HG02678 (cell line): ENCODE measurements around the gene LAMB4.

Experiments used
- ATAC-seq: cut with Tn5 transposase; IDR thresholded peaks from one replicate; pipeline ENCODE4 v1.9.1; 2021; ENCODE audit warnings: mild to moderate bottlenecking, moderate library complexity; ENCODE audit not compliant: unreplicated experiment

Gene LAMB4

DNA sequence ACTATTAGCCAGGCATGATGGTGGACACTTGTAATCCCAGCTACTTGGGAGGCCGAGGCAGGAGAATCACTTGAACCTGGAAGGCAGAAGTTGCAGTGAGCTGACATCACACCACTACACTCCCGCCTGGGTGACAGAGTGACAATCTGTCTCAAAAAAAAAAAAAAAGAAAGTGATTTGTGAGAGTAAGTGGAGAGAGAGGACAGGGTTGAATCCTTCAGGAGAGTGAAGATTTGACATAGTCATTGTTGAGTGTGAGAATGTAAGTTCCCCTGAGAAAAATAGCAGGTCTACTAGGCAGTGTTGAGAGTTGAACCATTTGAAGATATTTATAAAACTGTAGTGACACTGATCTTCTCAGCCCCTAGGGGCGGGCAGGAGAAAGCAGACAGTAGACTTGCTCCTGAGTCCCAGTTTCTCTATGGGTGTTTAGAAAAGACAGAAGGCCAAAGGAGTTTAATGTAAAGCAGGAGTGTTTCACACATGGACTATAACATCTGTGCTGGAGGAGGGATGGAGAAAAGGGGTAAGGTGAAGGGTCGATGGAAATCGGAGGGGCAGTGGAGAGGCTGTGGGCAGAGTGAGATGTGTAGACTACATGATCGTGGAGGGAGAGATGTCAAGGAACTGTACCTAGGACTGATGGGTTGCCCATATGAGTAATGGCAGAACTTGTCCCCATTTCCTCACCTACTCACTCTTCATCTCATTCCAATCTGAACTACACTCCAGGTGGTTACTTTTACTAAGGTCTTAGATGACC lies 13.7 kb upstream of the LAMB4 start:
- no peak for ATAC-seq

- ATAC-seq = no peak
These were observed 12.6 kb upstream of the LAMB4 start for GRCh38 chr7:108142675-108143259.

DNA sequence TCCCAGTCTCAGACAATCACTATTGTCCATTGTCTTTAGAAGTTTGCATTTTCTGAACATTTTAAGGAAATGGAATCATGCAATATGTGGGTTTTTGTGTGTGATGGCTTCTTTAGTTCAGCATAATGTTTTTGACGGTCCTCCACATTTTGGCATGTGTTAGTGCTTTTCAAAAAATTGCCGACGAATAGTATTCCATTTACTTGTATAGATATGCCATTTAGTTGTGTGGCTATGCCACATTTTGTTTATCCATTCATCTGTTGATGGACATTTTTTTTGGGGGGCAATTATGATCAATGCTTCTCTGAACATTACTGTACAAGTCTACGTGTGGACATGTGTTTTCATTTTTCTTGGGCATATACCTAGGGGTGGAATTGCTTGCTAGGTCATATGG lies 12.0 kb upstream of the LAMB4 start:
- ATAC-seq = no peak

DNA sequence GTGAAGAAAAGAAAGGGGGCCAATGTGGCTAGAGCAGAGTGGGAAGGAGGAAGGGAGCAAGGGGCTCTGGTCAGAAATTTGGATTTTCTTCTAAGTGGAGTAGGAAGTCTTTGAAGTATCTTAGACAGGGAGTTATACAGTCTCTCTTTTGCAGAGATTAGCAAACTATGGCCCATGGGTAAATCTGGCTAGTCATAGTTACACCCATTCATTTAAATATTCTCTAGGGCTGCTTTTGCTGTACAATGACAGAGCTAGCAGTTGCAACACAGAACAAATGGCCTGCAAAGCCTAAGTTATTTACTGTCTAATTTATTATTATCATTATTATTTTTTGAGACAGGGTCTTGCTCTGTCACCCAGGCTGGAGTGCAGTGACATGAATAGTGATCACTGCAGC lies 10.5 kb upstream of the LAMB4 start:
- ATAC-seq = no peak

DNA sequence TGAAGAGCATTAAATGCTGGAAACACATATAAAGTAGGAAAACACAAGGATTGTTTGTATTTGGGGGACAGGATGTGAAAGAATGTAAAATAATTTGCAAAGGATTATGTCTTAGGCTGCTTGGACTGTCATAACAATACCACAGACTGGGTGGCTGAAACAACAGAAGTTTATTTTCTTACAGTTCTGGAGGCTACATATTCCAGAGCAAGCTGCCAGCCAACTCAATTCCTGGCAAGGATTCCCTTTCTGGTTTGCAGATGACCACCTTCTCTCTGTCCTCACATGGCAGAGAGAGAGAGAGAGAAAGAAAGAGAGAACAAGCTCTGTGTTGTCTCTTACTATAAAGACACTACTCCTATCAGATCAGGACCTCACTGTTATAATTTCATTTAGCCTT lies 8.8 kb upstream of the LAMB4 start:
- ATAC-seq = no peak

DNA sequence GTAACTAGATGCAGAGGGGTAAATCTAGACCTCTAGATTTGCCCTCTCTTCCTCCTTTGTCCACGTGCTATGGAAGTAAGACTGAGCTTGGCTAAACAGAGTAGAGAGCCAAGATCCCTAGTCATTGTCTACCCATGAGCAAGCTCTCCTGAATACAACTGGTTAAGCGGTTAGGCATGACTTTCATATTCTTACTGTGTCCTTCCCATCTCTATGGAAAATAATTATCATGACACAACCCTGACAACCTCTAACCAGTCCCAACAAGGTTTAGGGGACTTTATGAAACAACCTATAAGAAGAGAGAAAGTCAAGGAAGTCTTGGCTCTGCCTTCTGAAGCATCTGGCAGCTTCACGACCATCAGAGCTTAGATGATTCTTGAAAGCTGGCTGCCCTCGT lies 7.8 kb upstream of the LAMB4 start:
- ATAC-seq = no peak

- no peak for ATAC-seq
These were observed 6.9 kb upstream of the LAMB4 start for GRCh38 chr7:108137040-108137439.

DNA sequence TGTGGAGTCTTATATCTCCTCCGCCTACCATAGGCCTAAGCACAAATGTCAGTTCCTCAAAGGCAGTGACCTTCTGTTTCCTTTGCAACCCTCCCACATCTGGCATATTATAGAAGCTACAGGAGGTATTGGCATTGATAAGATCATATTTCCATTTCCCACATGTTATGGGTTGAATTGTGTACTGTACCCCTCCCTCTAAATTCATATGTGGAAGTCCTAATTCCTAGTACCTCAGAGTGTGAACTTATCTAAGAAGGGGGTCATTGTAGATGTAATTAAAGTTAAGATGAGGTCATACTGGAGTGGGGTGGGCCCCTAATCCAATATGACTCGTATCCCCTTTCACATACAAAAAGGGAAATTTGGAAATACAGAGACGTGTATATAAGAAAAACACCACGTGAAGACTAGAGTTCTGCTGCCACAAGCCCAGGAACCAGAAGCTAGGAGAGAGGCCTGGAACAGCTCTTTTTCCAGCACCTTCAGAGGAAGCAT lies 6.1 kb upstream of the LAMB4 start:
- ATAC-seq = peak; percentile 29

DNA sequence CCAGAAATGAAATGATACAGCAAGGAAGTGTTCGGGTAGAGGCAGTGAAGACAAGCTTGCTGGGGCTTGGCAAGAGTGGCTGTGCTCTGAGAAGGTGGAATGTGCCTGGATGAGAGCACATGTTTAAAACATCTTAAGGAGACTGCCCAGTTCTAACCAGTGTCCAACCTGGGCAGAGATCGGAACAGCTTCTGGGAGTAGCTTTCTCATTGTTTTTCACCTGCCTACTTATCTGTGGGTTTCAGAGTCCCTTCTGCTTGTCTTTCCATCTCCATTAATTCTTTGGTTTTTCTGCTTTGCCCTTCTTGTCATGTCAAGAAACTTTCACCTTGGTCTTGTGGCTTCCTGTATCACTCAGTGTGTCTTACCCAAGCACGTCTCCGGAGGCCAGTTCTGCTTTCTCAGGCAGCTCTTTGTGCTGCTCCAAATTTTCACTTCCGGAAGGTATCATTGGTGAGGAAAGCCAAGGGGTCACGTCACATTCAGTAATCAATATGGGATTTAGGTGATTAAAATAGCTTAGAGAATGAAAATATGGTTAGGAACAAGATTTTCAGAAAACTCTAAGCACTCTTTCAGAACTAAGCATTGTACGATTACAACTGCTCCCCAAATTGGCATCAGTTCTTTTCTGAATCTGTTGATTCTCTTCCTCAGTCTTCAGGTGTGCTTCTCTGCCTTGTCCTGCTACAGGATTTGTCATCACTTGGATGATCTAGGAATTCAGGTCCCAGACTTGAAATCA lies 5.5 kb upstream of the LAMB4 start:
- peak; percentile 97 for ATAC-seq

GRCh38 chr7:108134486-108134885 lies 4.3 kb upstream of the LAMB4 start:
- ATAC-seq = no peak

DNA sequence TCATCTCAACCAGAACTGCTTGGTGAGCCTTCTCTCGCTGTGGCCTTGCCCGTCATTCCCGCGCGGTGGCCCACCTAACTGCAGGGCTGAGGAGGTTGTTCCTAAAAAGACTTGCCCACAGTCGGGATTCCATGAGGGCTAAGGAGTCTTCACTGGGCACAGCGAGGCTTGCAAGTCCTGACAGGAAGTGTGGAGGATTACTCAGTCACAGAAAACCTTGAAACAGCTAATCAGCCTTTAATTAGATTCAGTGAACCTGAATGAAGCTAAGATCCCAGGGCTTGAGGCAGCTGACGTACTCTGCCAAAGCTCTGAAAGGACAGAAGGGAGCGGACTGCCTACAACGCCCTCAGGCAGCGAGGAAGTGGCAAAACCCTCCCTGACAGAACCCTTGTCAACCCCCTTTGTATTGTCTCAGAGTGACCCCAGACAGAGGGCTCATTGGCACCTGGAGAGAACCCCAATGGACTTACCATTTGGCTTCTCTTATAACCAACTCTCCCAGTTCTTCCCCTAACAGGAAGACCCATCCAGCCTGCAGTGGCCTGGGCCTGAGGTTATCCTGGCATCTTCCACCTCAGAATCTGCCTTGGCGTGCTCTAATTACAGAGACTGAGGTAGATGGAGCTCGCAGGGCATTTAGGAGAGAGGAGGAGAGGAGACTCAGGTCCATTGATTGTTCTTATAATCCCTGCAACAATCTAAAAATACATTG lies 2.5 kb upstream of the LAMB4 start:
- ATAC-seq = no peak

DNA sequence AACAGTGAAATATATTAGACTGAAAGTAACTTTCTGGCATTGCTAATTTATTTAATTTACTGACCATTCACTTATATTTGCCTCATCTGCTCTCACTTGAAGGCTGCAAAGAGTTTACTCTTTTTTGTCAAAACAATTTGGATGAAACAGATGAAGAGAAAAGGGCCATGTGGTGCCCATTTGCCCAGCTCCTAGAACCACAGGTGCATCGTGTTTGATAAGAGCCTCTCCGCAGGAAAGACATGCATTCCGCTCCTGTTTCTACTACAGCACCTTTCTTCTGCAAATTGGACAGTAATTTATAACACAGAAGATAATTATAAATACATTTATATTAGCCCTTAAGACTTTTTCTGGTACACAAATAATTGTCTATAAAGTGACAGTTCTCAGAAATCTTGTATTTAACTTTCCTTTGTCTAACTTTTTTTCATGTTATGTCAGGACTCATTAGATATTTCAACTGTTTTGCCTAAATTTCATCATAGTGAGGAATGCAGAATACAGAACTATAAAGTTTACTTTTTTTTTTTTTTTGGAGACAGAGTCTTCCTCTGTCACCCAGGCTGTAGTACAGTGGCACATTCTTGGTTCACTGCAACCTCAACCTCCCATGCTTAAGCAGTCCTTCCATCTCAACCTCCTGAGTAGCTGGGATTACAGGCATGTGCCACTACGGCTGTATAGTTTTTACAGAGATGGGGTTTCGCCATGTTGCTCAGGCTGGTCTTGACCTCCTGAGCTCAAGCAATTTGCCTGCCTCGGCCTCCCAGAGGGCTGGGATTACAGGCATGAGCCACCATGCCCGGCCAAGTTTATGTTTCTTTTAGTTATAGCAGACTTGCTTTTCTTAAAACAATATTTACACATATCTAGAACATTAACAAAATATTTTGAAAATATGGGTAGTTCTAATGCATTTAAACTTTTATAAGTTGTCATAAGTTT lies 869 bp downstream of the LAMB4 start:
- ATAC-seq = no peak

DNA sequence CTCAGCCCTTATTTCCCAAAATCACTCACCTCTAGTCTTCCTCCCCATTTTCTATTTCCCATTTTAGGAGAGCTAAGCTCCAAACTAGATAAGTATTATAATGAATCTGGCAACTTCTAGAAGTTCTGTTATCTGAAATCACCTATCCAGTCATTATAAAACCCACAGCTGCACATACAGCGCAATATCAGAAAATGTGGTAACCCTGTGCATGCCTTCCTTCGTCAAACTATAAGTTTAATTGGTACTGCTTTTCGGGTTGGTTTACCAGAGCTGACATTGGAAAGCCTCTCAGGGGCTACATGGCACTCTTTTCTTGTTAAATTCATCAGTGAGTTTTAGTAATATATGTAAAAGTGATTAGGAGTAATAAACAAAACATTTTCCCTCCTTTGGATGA lies 1.6 kb downstream of the LAMB4 start:
- ATAC-seq = no peak

- ATAC-seq = no peak
These were observed 2.7 kb downstream of the LAMB4 start for GRCh38 chr7:108127461-108127860.

GRCh38 chr7:108124820-108125219 lies 5.3 kb downstream of the LAMB4 start:
- no peak for ATAC-seq

DNA sequence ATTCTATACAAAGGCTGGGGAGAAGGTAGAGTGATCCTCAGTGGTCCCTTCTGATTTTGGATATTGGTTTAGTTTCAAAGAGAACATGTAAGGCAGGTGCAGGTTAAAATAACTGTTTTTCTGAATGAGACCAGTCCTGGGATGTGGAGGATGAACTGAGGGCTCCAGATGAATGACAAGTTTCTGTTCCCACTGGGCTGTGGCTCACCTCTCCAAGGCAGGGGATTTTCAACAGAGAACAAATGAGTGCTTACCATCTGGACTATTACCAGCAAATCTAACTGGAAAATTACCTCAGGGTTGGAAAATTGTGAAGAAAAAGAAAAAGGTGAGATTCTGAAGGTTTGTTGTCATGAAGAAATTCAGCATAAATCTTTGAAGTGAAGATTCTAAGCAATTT lies 8.0 kb downstream of the LAMB4 start:
- no peak for ATAC-seq

- no peak for ATAC-seq
These were observed 9.2 kb downstream of the LAMB4 start for GRCh38 chr7:108120933-108121332.

DNA sequence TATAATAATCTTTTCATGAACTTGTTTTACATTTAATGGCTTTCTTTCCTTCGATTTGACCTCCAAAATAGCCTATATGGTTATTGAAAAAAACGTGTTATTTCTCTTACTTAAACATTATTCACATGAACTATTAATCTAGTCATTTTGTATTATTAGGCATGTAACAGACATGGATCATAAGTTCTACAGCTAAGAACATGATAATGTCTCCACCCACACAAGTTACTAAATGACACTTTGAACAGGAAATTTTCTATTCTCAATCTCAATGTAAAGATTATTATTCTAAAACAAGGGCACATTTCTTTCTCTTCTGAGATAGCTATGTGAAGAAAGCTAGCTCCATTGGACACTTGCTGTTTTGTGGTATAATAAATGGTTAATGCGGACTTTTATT lies 10.0 kb downstream of the LAMB4 start:
- no peak for ATAC-seq

- no peak for ATAC-seq
These were observed 11.2 kb downstream of the LAMB4 start for GRCh38 chr7:108118959-108119358.

- ATAC-seq = peak; percentile 89
These were observed 15.9 kb downstream of the LAMB4 start for GRCh38 chr7:108114117-108114841.
